ENCODE results near the gene APOBEC3A. TPM values are rescaled to one million over a fixed set of nuclear protein-coding genes. Genes with fewer than 3 reads are reported as not detected.
"Not testable (repeated sequence)": the region's sequence is repeated elsewhere in the genome, so short reads cannot be mapped to it uniquely, and the experiment has no call there.

The APOBEC3A gene
- total and polyA plus RNA-seq, 4 donors = 1.4 to 7.3 (median 4.4) TPM; not detected in 1

GRCh38 chr22:39008271-39008850, 51.0 kb downstream of the APOBEC3A start:
- H3K9me3 ChIP-seq (ENCODE audit: control insufficient read depth, low read length); H3K27me3 ChIP-seq (ENCODE audit: control insufficient read depth in 1 of 2, insufficient read depth in 2 of 2, low read length in 1 of 2); H3K27ac ChIP-seq (ENCODE audit: low read depth in 1 of 2, low read length in 2 of 2); H3K36me3 ChIP-seq (ENCODE audit: control insufficient read depth in 1 of 2, insufficient read depth in 2 of 2, low read length in 1 of 2); H3K4me3 ChIP-seq (ENCODE audit: low read length in 2 of 2); ATAC-seq (ENCODE audit: low FRiP score); H3K4me1 ChIP-seq (ENCODE audit: control insufficient read depth in 1 of 2, insufficient read depth in 2 of 2, low read length in 2 of 2); DNase-seq: not testable (repeated sequence)
- intact Hi-C loops (cut with DNase I) = loop anchor here (5.0 to 10.0 kb wide), 2 partner anchors 114 to 234 kb away; no protein-coding TSS in a partner anchor
- WGBS, 2 donors = 77% methylated on average over 8 of the region's 8 CpGs

GRCh38 chr22:39010946-39011345, 53.5 kb downstream of the APOBEC3A start:
- intact Hi-C loops (cut with DNase I) = no loop called here
- WGBS, 2 donors = 80 to 84% methylated on average over 15 of the region's 15 CpGs
- no peaks in the 10 kb centered on the region for H3K9me3 ChIP-seq (ENCODE audit: control insufficient read depth, low read length)
- no peaks in the 10 kb centered on the region for H3K4me1 ChIP-seq (ENCODE audit: control insufficient read depth in 1 of 2, insufficient read depth in 2 of 2, low read length in 2 of 2)
- no peak overlapping the region for H3K27ac ChIP-seq (ENCODE audit: low read depth in 1 of 2, low read length in 2 of 2)
- H3K4me3 ChIP-seq (ENCODE audit: low read length in 2 of 2) = no peak overlapping the region
- DNase-seq = no peak
- H3K36me3 ChIP-seq (ENCODE audit: control insufficient read depth in 1 of 2, insufficient read depth in 2 of 2, low read length in 1 of 2) = no peaks in the 10 kb centered on the region
- no peaks in the 10 kb centered on the region for H3K27me3 ChIP-seq (ENCODE audit: control insufficient read depth in 1 of 2, insufficient read depth in 2 of 2, low read length in 1 of 2)
- ATAC-seq (ENCODE audit: low FRiP score) = no peak

Other genes with a start within 250 kb of the APOBEC3A start
- 100 to 1,000 TPM; 275 to 495 TPM for gene SUN2, start 201.6 kb upstream of the APOBEC3A start, total RNA-seq
- gene SUN2, start 201.6 kb upstream of the APOBEC3A start, polyA plus RNA-seq = 100 to 1,000 TPM in 1 of 2 donors, 10 to 100 TPM in 1; 95.4 to 303 TPM
- gene DNAL4, start 163.5 kb upstream of the APOBEC3A start, total RNA-seq = 10 to 100 TPM in 1 of 2 donors, 1 to 10 TPM in 1; 8.2 to 10.8 TPM
- 10 to 100 TPM in 1 of 2 donors, 1 to 10 TPM in 1; 8.8 to 14.3 TPM for gene DNAL4, start 163.5 kb upstream of the APOBEC3A start, polyA plus RNA-seq
- gene NPTXR, start 113.6 kb upstream of the APOBEC3A start, total RNA-seq = 10 to 100 TPM; 16.5 to 21.9 TPM
- gene NPTXR, start 113.6 kb upstream of the APOBEC3A start, polyA plus RNA-seq = 10 to 100 TPM in 1 of 2 donors, 1 to 10 TPM in 1; 6.1 to 11.3 TPM
- 100 to 1,000 TPM in 1 of 2 donors, 10 to 100 TPM in 1; 97.2 to 104 TPM for gene CBX6, start 85.4 kb upstream of the APOBEC3A start, total RNA-seq
- 10 to 100 TPM; 17.5 to 38.9 TPM for gene CBX6, start 85.4 kb upstream of the APOBEC3A start, polyA plus RNA-seq
- 1 to 10 TPM in 1 of 2 donors, not detected in 1; 1.4 TPM for gene APOBEC3B, start 24.7 kb downstream of the APOBEC3A start, total RNA-seq
- gene APOBEC3B, start 24.7 kb downstream of the APOBEC3A start, polyA plus RNA-seq = 1 to 10 TPM in 1 of 2 donors, not detected in 1; 2.0 TPM
- gene APOBEC3C, start 56.6 kb downstream of the APOBEC3A start, total RNA-seq = 10 to 100 TPM; 12.4 to 25.3 TPM
- gene APOBEC3C, start 56.6 kb downstream of the APOBEC3A start, polyA plus RNA-seq = 10 to 100 TPM; 17.8 TPM
- 1 to 10 TPM; 1.8 to 4.9 TPM for gene APOBEC3D, start 63.5 kb downstream of the APOBEC3A start, total RNA-seq
- 1 to 10 TPM in 1 of 2 donors, under 1 TPM in 1; 0.95 to 1.4 TPM for gene APOBEC3D, start 63.5 kb downstream of the APOBEC3A start, polyA plus RNA-seq
- 1 to 10 TPM; 6.3 to 9.4 TPM for gene APOBEC3F, start 83.3 kb downstream of the APOBEC3A start, total RNA-seq
- gene APOBEC3F, start 83.3 kb downstream of the APOBEC3A start, polyA plus RNA-seq = 1 to 10 TPM; 4.9 to 9.5 TPM
- 1 to 10 TPM; 7.0 to 9.5 TPM for gene APOBEC3G, start 119.7 kb downstream of the APOBEC3A start, total RNA-seq
- gene APOBEC3G, start 119.7 kb downstream of the APOBEC3A start, polyA plus RNA-seq = 10 to 100 TPM in 1 of 2 donors, 1 to 10 TPM in 1; 6.3 to 10.1 TPM
- not detected for gene APOBEC3H, start 139.6 kb downstream of the APOBEC3A start, total RNA-seq
- not detected for gene APOBEC3H, start 139.6 kb downstream of the APOBEC3A start, polyA plus RNA-seq
- 10 to 100 TPM; 90.5 to 93.4 TPM for gene CBX7, start 195.1 kb downstream of the APOBEC3A start, total RNA-seq
- 100 to 1,000 TPM in 1 of 2 donors, 10 to 100 TPM in 1; 74.8 to 110 TPM for gene CBX7, start 195.1 kb downstream of the APOBEC3A start, polyA plus RNA-seq